ENCODE data around the gene FAM162A.

FAM162A gene

GRCh38 chr3:122387709-122388108 is 3.7 kb downstream of the FAM162A start:
- DNase-seq (ENCODE audit: low read depth in 2 of 2) = no peak

- no peak for DNase-seq (ENCODE audit: low read depth in 2 of 2)
Measured at GRCh38 chr3:122389197-122389596, 5.2 kb downstream of the FAM162A start.

GRCh38 chr3:122389892-122390291 is 5.9 kb downstream of the FAM162A start:
- no peak for DNase-seq (ENCODE audit: low read depth in 2 of 2)

GRCh38 chr3:122390665-122391064 is 6.7 kb downstream of the FAM162A start:
- DNase-seq (ENCODE audit: low read depth in 2 of 2) = no peak

- DNase-seq (ENCODE audit: low read depth in 2 of 2) = no peak
Measured at GRCh38 chr3:122391681-122392446, 7.9 kb downstream of the FAM162A start.

GRCh38 chr3:122392868-122393844 is 9.2 kb downstream of the FAM162A start:
- DNase-seq (ENCODE audit: low read depth in 2 of 2) = no peak

- DNase-seq (ENCODE audit: low read depth in 2 of 2) = no peak
Measured at GRCh38 chr3:122394173-122394572, 10.2 kb downstream of the FAM162A start.

GRCh38 chr3:122395582-122395981 is 11.6 kb downstream of the FAM162A start:
- no peak for DNase-seq (ENCODE audit: low read depth in 2 of 2)

- DNase-seq (ENCODE audit: low read depth in 2 of 2) = no peak
Measured at GRCh38 chr3:122396511-122396910, 12.5 kb downstream of the FAM162A start.

GRCh38 chr3:122397201-122397600 is 13.2 kb downstream of the FAM162A start:
- DNase-seq (ENCODE audit: low read depth in 2 of 2) = no peak

GRCh38 chr3:122398920-122399319 is 14.9 kb downstream of the FAM162A start:
- DNase-seq (ENCODE audit: low read depth in 2 of 2) = no peak

- no peak for DNase-seq (ENCODE audit: low read depth in 2 of 2)
Measured at GRCh38 chr3:122403489-122403888, 19.5 kb downstream of the FAM162A start.

GRCh38 chr3:122405015-122405414 is 21.0 kb downstream of the FAM162A start:
- no peak for DNase-seq (ENCODE audit: low read depth in 2 of 2)

- no peak for DNase-seq (ENCODE audit: low read depth in 2 of 2)
Measured at GRCh38 chr3:122406198-122406597, 22.2 kb downstream of the FAM162A start.

- DNase-seq (ENCODE audit: low read depth in 2 of 2) = no peak
Measured at GRCh38 chr3:122407946-122408345, 24.0 kb downstream of the FAM162A start.

- no peak for DNase-seq (ENCODE audit: low read depth in 2 of 2)
Measured at GRCh38 chr3:122409446-122409845, 25.5 kb downstream of the FAM162A start.

- DNase-seq (ENCODE audit: low read depth in 2 of 2) = no peak
Measured at GRCh38 chr3:122410111-122410510, 26.1 kb downstream of the FAM162A start.

GRCh38 chr3:122410639-122411038 is 26.7 kb downstream of the FAM162A start:
- no peak for DNase-seq (ENCODE audit: low read depth in 2 of 2)

- no peak for DNase-seq (ENCODE audit: low read depth in 2 of 2)
Measured at GRCh38 chr3:122414391-122414790, 30.4 kb downstream of the FAM162A start.

- no peak for DNase-seq (ENCODE audit: low read depth in 2 of 2)
Measured at GRCh38 chr3:122415104-122415744, 31.2 kb downstream of the FAM162A start.

GRCh38 chr3:122415762-122416654 is 32.0 kb downstream of the FAM162A start, which contains the start of gene WDR5B:
WDR5B (minus strand) TSS chr3:122416062; CDS start chr3:122415528, 534 bp downstream.
- peak; percentile 91 to 93 for DNase-seq (ENCODE audit: low read depth in 2 of 2)

All from fibroblast of skin of left biceps (primary cell).